Astrocyte (in vitro differentiated cells and primary cell): ENCODE results near the gene ZNF469.
"Not testable (repeated sequence)": the region's sequence is repeated elsewhere in the genome, so short reads cannot be mapped to it uniquely, and the experiment has no call there.

Experiments used
- EZH2 ChIP-seq: IDR thresholded peaks from 2 replicates; pipeline ENCODE4 v1.6.1; 2012; ENCODE audit warnings: mild to moderate bottlenecking, low read length, inconsistent platforms; ENCODE audit not compliant: insufficient read depth
- TF ChIP-seq, protein P1 (sequence below): IDR thresholded peaks from 2 replicates; pipeline ENCODE4 v1.5.1; 2011; ENCODE audit warnings: low read depth, mild to moderate bottlenecking, inconsistent platforms, low read length, moderate library complexity; ENCODE audit not compliant: insufficient read depth

DNA sequence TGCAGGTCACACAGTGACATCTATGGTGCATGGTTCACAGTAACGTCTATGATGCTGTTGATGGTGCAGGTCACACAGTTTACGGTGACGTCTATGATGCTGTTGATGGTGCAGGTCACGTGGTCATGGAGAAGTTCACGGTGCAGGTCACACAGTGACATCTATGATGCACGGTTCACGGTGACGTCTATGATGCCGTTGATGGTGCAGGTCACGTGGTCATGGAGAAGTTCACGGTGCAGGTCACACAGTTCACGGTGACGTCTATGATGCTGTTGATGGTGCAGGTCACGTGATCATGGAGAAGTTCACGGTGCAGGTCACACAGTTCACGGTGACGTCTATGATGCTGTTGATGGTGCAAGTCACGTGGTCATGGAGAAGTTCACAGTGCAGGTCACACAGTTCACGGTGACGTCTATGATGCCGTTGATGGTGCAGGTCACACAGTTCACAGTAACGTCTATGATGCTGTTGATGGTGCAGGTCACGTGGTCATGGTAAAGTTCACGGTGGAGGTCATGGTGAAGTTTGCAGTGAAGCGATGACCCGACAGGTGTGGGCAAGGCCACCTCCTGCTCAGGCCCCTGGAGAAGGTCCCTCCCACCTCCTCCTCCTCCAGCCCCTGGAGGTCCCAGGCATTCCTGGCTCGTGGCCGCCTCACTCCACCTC lies 27.7 kb downstream of the ZNF469 start:
- TF ChIP-seq, protein P1, sequence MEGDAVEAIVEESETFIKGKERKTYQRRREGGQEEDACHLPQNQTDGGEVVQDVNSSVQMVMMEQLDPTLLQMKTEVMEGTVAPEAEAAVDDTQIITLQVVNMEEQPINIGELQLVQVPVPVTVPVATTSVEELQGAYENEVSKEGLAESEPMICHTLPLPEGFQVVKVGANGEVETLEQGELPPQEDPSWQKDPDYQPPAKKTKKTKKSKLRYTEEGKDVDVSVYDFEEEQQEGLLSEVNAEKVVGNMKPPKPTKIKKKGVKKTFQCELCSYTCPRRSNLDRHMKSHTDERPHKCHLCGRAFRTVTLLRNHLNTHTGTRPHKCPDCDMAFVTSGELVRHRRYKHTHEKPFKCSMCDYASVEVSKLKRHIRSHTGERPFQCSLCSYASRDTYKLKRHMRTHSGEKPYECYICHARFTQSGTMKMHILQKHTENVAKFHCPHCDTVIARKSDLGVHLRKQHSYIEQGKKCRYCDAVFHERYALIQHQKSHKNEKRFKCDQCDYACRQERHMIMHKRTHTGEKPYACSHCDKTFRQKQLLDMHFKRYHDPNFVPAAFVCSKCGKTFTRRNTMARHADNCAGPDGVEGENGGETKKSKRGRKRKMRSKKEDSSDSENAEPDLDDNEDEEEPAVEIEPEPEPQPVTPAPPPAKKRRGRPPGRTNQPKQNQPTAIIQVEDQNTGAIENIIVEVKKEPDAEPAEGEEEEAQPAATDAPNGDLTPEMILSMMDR: not testable (repeated sequence)
- not testable (repeated sequence) for TF ChIP-seq EZH2
